Kidney (tissue), 14 donors: ENCODE measurements around the gene S100A6. TPM values are rescaled to one million over a fixed set of nuclear protein-coding genes. Genes with fewer than 3 reads are reported as not detected.

Experiments
- DNase-seq, 5 donors: peaks; one replicate each; pipeline ENCODE4 v3.0.0-alpha.2; 2013 to 2020
- FAIRE-seq: peaks from 2 replicates; lab custom pipeline; 2012; peaks lifted over from hg19 to GRCh38; lab: Jason Lieb, UNC
- H3K27ac ChIP-seq, 2 donors: one replicate each; pipeline ENCODE4 v1.7.0; 2013; ENCODE audit warnings: low read depth in 2 of 2, low read length in 2 of 2, inconsistent platforms in 1 of 2
- H3K27me3 ChIP-seq: one replicate; pipeline ENCODE4 v1.7.1; 2013; ENCODE audit warnings: low read length, inconsistent platforms; ENCODE audit not compliant: control insufficient read depth, insufficient read depth
- H3K36me3 ChIP-seq, 3 donors: one replicate each; pipeline versions ENCODE4 v1.7.0 to v1.7.1; 2013; ENCODE audit warnings: low read length in 3 of 3, control low read depth in 1 of 3, inconsistent platforms in 1 of 3; ENCODE audit not compliant: insufficient read depth in 3 of 3, control insufficient read depth in 2 of 3
- H3K4me1 ChIP-seq, 3 donors: one replicate each; pipeline versions ENCODE4 v1.7.0 to v1.7.1; 2013; ENCODE audit warnings: low read length in 3 of 3, inconsistent platforms in 1 of 3, low read depth in 1 of 3; ENCODE audit not compliant: control insufficient read depth in 2 of 3, insufficient read depth in 2 of 3
- H3K4me3 ChIP-seq, 3 donors: one replicate each; pipeline versions ENCODE4 v1.7.0 to v1.8.1; 2013; ENCODE audit warnings: low read length in 3 of 3, control low read depth in 1 of 3, inconsistent platforms in 1 of 3
- H3K9ac ChIP-seq, 3 donors: one replicate each; pipeline versions ENCODE4 v1.7.0 to v1.7.1; 2013; ENCODE audit warnings: low read length in 3 of 3, control low read depth in 1 of 3, inconsistent platforms in 1 of 3
- H3K9me3 ChIP-seq, 3 donors: one replicate each; pipeline versions ENCODE4 v1.7.0 to v1.7.1; 2013; ENCODE audit warnings: low read length in 3 of 3, control low read depth in 1 of 3, inconsistent platforms in 1 of 3; ENCODE audit not compliant: control insufficient read depth in 2 of 3, insufficient read depth in 1 of 3
- intact Hi-C: fragments of 100-400 bp; cut with DNase I; formaldehyde crosslinking; loops from one replicate; pipeline ENCODE4 v1.11.1; 2022
- polyA plus RNA-seq: library from polyadenylated mRNA; stranded (reverse); fragments of 350-450 nt; fragmentation: Illumina TruSeq; extraction: RNeasy Lipid Tissue Mini Kit (QIAGEN cat#74804); gene quantifications from one replicate; pipeline ENCODE4 v1.2.3, GENCODE V29; 2014; ENCODE audit warnings: low read depth, low replicate concordance; ENCODE audit not compliant: insufficient read depth
- total RNA-seq: library from RNA; stranded (reverse); fragmentation: NEBNext Ultra II Directional; extraction: Animal tissue kit (Norgen Biotek cat#: 25700); gene quantifications from one replicate; pipeline ENCODE4 v1.2.1, GENCODE V29; 2021
- TF ChIP-seq, protein P1 (sequence below): IDR thresholded peaks from 3 replicates; pipeline ENCODE4 v1.5.1; 2012; ENCODE audit warnings: mild to moderate bottlenecking, moderate library complexity, borderline replicate concordance; ENCODE audit not compliant: insufficient read depth; ENCODE audit errors: extremely low read depth
- donor health status: control.
- donor health status: control.
- donor health status: control.
- donor health status: control.
- donor health status: control.
- donor health status: DM: yes; HTN: yes; CAD: no.
- donor health status: Normal renal cell carcinoma (clear cell type).

S100A6 gene
- total and polyA plus RNA-seq, 2 donors from 2014 or later, result 1,542 to 1,580 TPM

DNA sequence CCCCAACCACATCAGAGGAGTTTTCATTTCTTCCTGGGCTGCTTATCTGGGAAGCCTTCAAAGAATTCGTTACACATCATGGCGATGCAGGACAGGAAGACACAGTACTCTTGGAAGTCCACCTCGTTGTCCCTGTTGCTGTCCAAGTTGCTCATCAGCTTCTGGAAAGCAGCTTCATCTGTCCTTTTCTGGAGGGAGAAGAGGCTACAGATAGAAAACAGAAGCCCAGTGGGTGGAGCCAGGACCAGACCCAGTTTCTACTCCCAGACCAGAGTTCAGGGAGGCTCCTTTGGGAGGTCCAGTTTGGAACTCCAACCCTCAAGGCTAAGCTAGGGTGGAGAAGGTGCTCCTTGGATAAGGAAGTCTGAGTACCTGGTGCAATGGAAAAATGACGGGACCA, 7.9 kb upstream of the S100A6 start:
- H3K4me3 ChIP-seq, result no peak overlapping the region
- intact Hi-C loops, result no loop called here

GRCh38 chr1:153542956-153543711, 7.3 kb upstream of the S100A6 start:
- Histone ChIP-seq H3K36me3 (no peaks in the 10 kb centered on the region), H3K27me3 (no peaks in the 10 kb centered on the region), H3K27ac (peak overlapping the region; percentile 42 to 45), H3K9me3 (no peaks in the 10 kb centered on the region), H3K4me1 (peaks cover 5 to 37% (median 23%) of the 10 kb centered on the region in 3 donors), H3K9ac (no peak overlapping the region), H3K4me3 (no peak overlapping the region)
- intact Hi-C loops, result no loop called here
- DNase-seq (peak in 2 of 5 donors; percentile 29 to 60), FAIRE-seq (no peak)
- TF ChIP-seq, protein P1, sequence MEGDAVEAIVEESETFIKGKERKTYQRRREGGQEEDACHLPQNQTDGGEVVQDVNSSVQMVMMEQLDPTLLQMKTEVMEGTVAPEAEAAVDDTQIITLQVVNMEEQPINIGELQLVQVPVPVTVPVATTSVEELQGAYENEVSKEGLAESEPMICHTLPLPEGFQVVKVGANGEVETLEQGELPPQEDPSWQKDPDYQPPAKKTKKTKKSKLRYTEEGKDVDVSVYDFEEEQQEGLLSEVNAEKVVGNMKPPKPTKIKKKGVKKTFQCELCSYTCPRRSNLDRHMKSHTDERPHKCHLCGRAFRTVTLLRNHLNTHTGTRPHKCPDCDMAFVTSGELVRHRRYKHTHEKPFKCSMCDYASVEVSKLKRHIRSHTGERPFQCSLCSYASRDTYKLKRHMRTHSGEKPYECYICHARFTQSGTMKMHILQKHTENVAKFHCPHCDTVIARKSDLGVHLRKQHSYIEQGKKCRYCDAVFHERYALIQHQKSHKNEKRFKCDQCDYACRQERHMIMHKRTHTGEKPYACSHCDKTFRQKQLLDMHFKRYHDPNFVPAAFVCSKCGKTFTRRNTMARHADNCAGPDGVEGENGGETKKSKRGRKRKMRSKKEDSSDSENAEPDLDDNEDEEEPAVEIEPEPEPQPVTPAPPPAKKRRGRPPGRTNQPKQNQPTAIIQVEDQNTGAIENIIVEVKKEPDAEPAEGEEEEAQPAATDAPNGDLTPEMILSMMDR, result no peak

More for the DNA sequence above, 7.9 kb upstream of the S100A6 start:
- Histone ChIP-seq H3K9me3 (no peaks in the 10 kb centered on the region), H3K36me3 (no peaks in the 10 kb centered on the region), H3K27ac (peak overlapping the region; percentile 42 to 45), H3K9ac (no peak overlapping the region), H3K4me1 (peaks cover 5 to 36% (median 23%) of the 10 kb centered on the region in 3 donors), H3K27me3 (no peaks in the 10 kb centered on the region)
- no peak for FAIRE-seq
- TF ChIP-seq, protein P1, result no peak
- DNase-seq, result peak in 2 of 5 donors; percentile 16 to 23

GRCh38 chr1:153541641-153542590, 6.1 kb upstream of the S100A6 start:
- no peak overlapping the region for H3K4me3 ChIP-seq
- H3K9ac ChIP-seq, result peak overlapping the region in 1 of 3 donors; percentile 47
- H3K36me3 ChIP-seq, result no peaks in the 10 kb centered on the region
- peaks cover 5 to 33% (median 19%) of the 10 kb centered on the region in 3 donors for H3K4me1 ChIP-seq
- TF ChIP-seq, protein P1, result no peak
- no peaks in the 10 kb centered on the region for H3K27me3 ChIP-seq
- FAIRE-seq (no peak), DNase-seq (peak in 1 of 5 donors; percentile 52)
- peak overlapping the region; percentile 20 to 45 for H3K27ac ChIP-seq
- no peaks in the 10 kb centered on the region for H3K9me3 ChIP-seq
- intact Hi-C loops, result no loop called here
